CD4-positive, alpha-beta T cell (primary cell): Measurements from ENCODE around the gene ARL8A. TPM values are rescaled to one million over a fixed set of nuclear protein-coding genes. Genes with fewer than 3 reads are reported as not detected.

Experiments
- ATAC-seq: fragments of 200-7000 bp; cut with Tn5 transposase; one replicate; pipeline ENCODE4 v1.10.0; 2022; ENCODE audit warnings: mild to moderate bottlenecking; ENCODE audit not compliant: poor library complexity
- CTCF ChIA-PET: fragments of 350-600 bp; sonication (Branson Sonifier 250); formaldehyde crosslinking; loops from one replicate; lab custom pipeline; 2021; ENCODE audit warnings: antibody characterized with exemption, inconsistent platforms; lab: Charles Lee
- POLR2A ChIA-PET: fragments of 350-600 bp; sonication (Branson Sonifier 250); formaldehyde crosslinking; loops from one replicate; lab custom pipeline; 2021; ENCODE audit warnings: antibody characterized with exemption, inconsistent platforms; lab: Charles Lee
- DNase-seq, 14 experiments: peaks; one replicate each; pipeline ENCODE4 v3.0.0-alpha.2; 2013 to 2020; ENCODE audit warnings: mixed read lengths in 2 of 14
- H3K27ac ChIP-seq, 2 donors: one replicate each; pipeline versions ENCODE4 v1.5.1 to v1.7.0; 2013; ENCODE audit warnings: low read length in 2 of 2, low read depth in 1 of 2, mild to moderate bottlenecking in 1 of 2
- H3K27me3 ChIP-seq, 2 experiments: 1 replicate in 1 of 2; 2 replicates in 1 of 2; pipeline versions ENCODE4 v1.6.1 to v1.7.0; 2013; ENCODE audit warnings: low read length in 2 of 2, control low read depth in 1 of 2, mild to moderate bottlenecking in 1 of 2, moderate library complexity in 1 of 2; ENCODE audit not compliant: insufficient read depth in 2 of 2, control insufficient read depth in 1 of 2
- H3K36me3 ChIP-seq: one replicate; pipeline ENCODE4 v1.6.1; 2013; ENCODE audit warnings: low read length, control low read depth; ENCODE audit not compliant: insufficient read depth
- H3K4me1 ChIP-seq: one replicate; pipeline ENCODE4 v1.6.1; 2013; ENCODE audit warnings: low read length, control low read depth; ENCODE audit not compliant: insufficient read depth
- H3K4me3 ChIP-seq: one replicate; pipeline ENCODE4 v1.5.1; 2013; ENCODE audit warnings: mild to moderate bottlenecking, low read length, moderate library complexity
- H3K9me3 ChIP-seq, 2 experiments: 1 replicate in 1 of 2; 2 replicates in 1 of 2; pipeline versions ENCODE4 v1.6.1 to v1.7.0; 2013; ENCODE audit warnings: low read length in 2 of 2, mild to moderate bottlenecking in 2 of 2, control low read depth in 1 of 2, moderate library complexity in 1 of 2; ENCODE audit not compliant: control insufficient read depth in 1 of 2, insufficient read depth in 1 of 2
- H3K27ac Mint-ChIP-seq: one replicate; pipeline ENCODE4 v1.8.0; 2020; ENCODE audit warnings: mixed read lengths
- H3K27me3 Mint-ChIP-seq: one replicate; pipeline ENCODE4 v1.8.0; 2021; ENCODE audit warnings: mixed read lengths
- H3K36me3 Mint-ChIP-seq: one replicate; pipeline ENCODE4 v1.8.0; 2021; ENCODE audit warnings: low read depth, mixed read lengths
- H3K4me1 Mint-ChIP-seq: one replicate; pipeline ENCODE4 v1.8.0; 2021; ENCODE audit warnings: low read depth, mixed read lengths
- H3K4me3 Mint-ChIP-seq: one replicate; pipeline ENCODE4 v1.8.0; 2020; ENCODE audit warnings: mild to moderate bottlenecking, mixed read lengths
- H3K9me3 Mint-ChIP-seq: one replicate; pipeline ENCODE4 v1.8.0; 2020; ENCODE audit warnings: mixed read lengths
- CTCF ChIP-seq: fragments of 200-600 bp; IDR thresholded peaks from one replicate; pipeline ENCODE4 v1.8.0; 2022; ENCODE audit warnings: antibody characterized with exemption, mild to moderate bottlenecking
- intact Hi-C, 2 experiments: fragments of 100-400 bp; cut with DNase I in 1 of 2; cut with micrococcal nuclease in 1 of 2; formaldehyde crosslinking; loops; one replicate each; pipeline versions ENCODE4 v1.15.1 to v1.9.0; 2023 to 2025; cut with DNase I, micrococcal nuclease
- total RNA-seq, 174 experiments: library from RNA in 2 of 174; stranded (reverse) in 2 of 174; gene quantifications; one replicate each; pipeline ENCODE4 v1.2.3 and lab custom pipeline; 2021 to 2026

Gene ARL8A
- total RNA-seq, 2 experiments from 2014 or later, result 73.5 to 73.8 TPM

DNA sequence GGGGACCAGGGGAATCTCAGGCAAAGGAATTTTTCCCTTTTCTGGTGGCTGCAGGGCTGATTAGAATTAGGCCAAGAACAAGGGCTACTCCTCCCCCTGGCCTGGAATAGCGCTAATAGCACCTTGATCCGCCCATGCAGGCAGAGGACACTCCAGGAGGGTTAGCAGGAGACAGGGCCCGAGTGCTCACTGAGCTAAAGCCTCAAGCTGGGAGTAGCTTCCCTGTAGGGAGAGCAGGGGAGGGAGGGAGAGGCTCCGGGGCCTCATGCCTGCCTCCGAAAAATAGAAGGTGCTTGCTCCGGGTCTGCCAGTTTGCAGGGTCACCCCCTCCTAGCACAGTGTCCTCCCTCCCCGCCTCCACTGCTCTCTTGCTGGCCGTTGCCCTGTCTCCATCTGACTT, 12.1 kb upstream of the ARL8A start:
- Mint-ChIP-seq H3K36me3 (peaks cover 80% of the 10 kb centered on the region), H3K4me3 (peak overlapping the region; percentile 49), H3K4me1 (peaks cover 62% of the 10 kb centered on the region), H3K27ac (peak overlapping the region; percentile 59), H3K27me3 (no peaks in the 10 kb centered on the region), H3K9me3 (no peaks in the 10 kb centered on the region)
- CTCF ChIA-PET, result interaction anchor here (2.2 to 2.9 kb wide), 2 partner anchors 8 to 33 kb away, joined by 15 to 22 read pairs; no protein-coding TSS in a partner anchor
- POLR2A ChIA-PET, result interaction anchor here (1.4 kb wide), 1 partner anchor 9 kb away, joined by 4 read pairs; no protein-coding TSS in a partner anchor
- Histone ChIP-seq H3K9me3 (no peaks in the 10 kb centered on the region), H3K4me3 (no peak overlapping the region), H3K4me1 (peaks cover 82% of the 10 kb centered on the region), H3K36me3 (peaks cover 68% of the 10 kb centered on the region), H3K27me3 (no peaks in the 10 kb centered on the region), H3K27ac (peak overlapping the region in 1 of 2 donors; percentile 7)
- ATAC-seq (no peak), DNase-seq (no peak)
- TF ChIP-seq CTCF, result no peak
- intact Hi-C loops, result no loop called here

DNA sequence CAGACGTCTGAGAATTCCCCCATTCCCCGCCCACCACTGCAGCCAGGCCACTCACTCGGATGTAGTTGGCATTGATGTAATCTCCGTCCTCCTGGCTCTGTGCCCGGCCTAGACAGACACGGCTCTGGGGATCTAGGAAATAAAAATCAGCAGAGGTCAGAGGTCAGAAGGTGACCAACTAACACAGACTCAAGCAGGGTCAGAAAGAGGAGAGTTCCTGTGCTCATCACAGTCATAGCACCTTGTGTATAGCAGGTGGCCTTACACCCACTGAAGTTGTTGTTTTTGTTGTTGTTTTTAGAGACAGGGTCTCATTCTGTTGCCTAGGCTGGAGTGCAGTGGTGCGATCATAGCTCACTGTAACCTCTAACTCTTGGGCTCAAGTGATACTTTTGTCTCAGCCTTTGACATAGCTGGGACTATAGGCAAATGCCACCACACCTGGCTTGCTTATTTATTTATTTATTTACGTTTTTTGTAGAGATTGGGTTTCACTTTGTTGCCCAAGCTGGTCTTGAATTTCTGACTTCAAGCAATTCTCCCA, 11.0 kb upstream of the ARL8A start:
- DNase-seq (peak in 3 of 14 experiments; percentile 9 to 69 (median 53)), ATAC-seq (no peak)
- H3K27ac Mint-ChIP-seq, result peak overlapping the region; percentile 59
- H3K9me3 Mint-ChIP-seq, result no peaks in the 10 kb centered on the region
- no peak overlapping the region for H3K4me3 Mint-ChIP-seq
- peaks cover 72% of the 10 kb centered on the region for H3K4me1 ChIP-seq
- no peaks in the 10 kb centered on the region for H3K9me3 ChIP-seq
- no peak overlapping the region for H3K4me3 ChIP-seq
- no peak for TF ChIP-seq CTCF
- ChIA-PET POLR2A (interaction anchor here (1.0 to 1.4 kb wide), 4 partner anchors 8 to 187 kb away, joined by 3 to 4 read pairs (median 4); no protein-coding TSS in a partner anchor), CTCF (interaction anchor here (0.6 to 2.9 kb wide), 14 partner anchors 9 to 1745 kb away, joined by 3 to 22 read pairs (median 5); partner anchors contain the start of genes ARL8A, LGR6, PPP1R12B and UBE2T)
- H3K27me3 ChIP-seq, result no peaks in the 10 kb centered on the region
- intact Hi-C loops, result no loop called here
- H3K36me3 ChIP-seq, result peaks cover 78% of the 10 kb centered on the region
- peaks cover 57% of the 10 kb centered on the region for H3K4me1 Mint-ChIP-seq
- H3K36me3 Mint-ChIP-seq, result peaks cover 89% of the 10 kb centered on the region
- H3K27ac ChIP-seq, result peak overlapping the region in 1 of 2 donors; percentile 56
- H3K27me3 Mint-ChIP-seq, result no peaks in the 10 kb centered on the region

- Histone ChIP-seq H3K4me3 (no peak overlapping the region), H3K9me3 (no peaks in the 10 kb centered on the region), H3K27ac (peak overlapping the region in 1 of 2 donors; percentile 56), H3K27me3 (no peaks in the 10 kb centered on the region), H3K4me1 (peaks cover 66% of the 10 kb centered on the region), H3K36me3 (peaks cover 85% of the 10 kb centered on the region)
- Mint-ChIP-seq H3K4me3 (peak overlapping the region; percentile 2), H3K27ac (peak overlapping the region; percentile 59), H3K9me3 (no peaks in the 10 kb centered on the region), H3K4me1 (peaks cover 51% of the 10 kb centered on the region), H3K27me3 (no peaks in the 10 kb centered on the region), H3K36me3 (peaks cover 89% of the 10 kb centered on the region)
- intact Hi-C loops, result no loop called here
- DNase-seq (peak in 11 of 14 experiments; percentile 34 to 81 (median 44)), ATAC-seq (peak; percentile 81)
- POLR2A ChIA-PET, result interaction anchor here (0.7 to 1.4 kb wide), 5 partner anchors 8 to 187 kb away, joined by 3 to 8 read pairs (median 4); no protein-coding TSS in a partner anchor
- peak; percentile 55 for TF ChIP-seq CTCF
- CTCF ChIA-PET, result interaction anchor here (0.6 to 2.9 kb wide), 14 partner anchors 10 to 1744 kb away, joined by 3 to 22 read pairs (median 5); partner anchors contain the start of genes ARL8A, LGR6, PPP1R12B and UBE2T
These were observed 10.4 kb upstream of the ARL8A start for GRCh38 chr1:202154766-202155477.
